ENCODE measurements around the gene SLIT3. TPM values are rescaled to one million over a fixed set of nuclear protein-coding genes. Genes with fewer than 3 reads are reported as not detected.

SLIT3 gene
- total and polyA plus RNA-seq, 2 donors from 2014 or later, result 14.5 to 54.1 TPM

- no peak overlapping the region for H3K27ac ChIP-seq (ENCODE audit: low read depth in 2 of 2, low read length in 2 of 2)
- no peak for DNase-seq
- no peaks in the 10 kb centered on the region for H3K36me3 ChIP-seq (ENCODE audit: control insufficient read depth in 2 of 3, insufficient read depth in 3 of 3, low read length in 3 of 3)
- FAIRE-seq, result no peak
- H3K9ac ChIP-seq (ENCODE audit: low read length in 3 of 3), result no peak overlapping the region
- no peak overlapping the region for H3K4me3 ChIP-seq (ENCODE audit: low read length in 3 of 3)
- intact Hi-C loops (cut with DNase I), result no loop called here
- H3K27me3 ChIP-seq (ENCODE audit: control insufficient read depth, insufficient read depth, low read length), result no peaks in the 10 kb centered on the region
- H3K4me1 ChIP-seq (ENCODE audit: control insufficient read depth in 2 of 3, insufficient read depth in 2 of 3, low read depth in 1 of 3, low read length in 3 of 3), result peaks cover 0 to 4% (median 2%) of the 10 kb centered on the region in 3 donors
- no peaks in the 10 kb centered on the region for H3K9me3 ChIP-seq (ENCODE audit: control insufficient read depth in 2 of 3, insufficient read depth in 1 of 3, low read length in 3 of 3)
- TF ChIP-seq CTCF (IDR thresholded peaks at IDR 0.05; ENCODE audit: borderline replicate concordance, extremely low read depth, insufficient read depth), result no peak
Measured at GRCh38 chr5:169098331-169099121, 202.4 kb downstream of the SLIT3 start.

- no peak for TF ChIP-seq CTCF (IDR thresholded peaks at IDR 0.05; ENCODE audit: borderline replicate concordance, extremely low read depth, insufficient read depth)
- FAIRE-seq (no peak), DNase-seq (peak in 4 of 5 donors; percentile 69 to 82 (median 74))
- Histone ChIP-seq H3K27me3 (ENCODE audit: control insufficient read depth, insufficient read depth, low read length) (no peaks in the 10 kb centered on the region), H3K9ac (ENCODE audit: low read length in 3 of 3) (no peak overlapping the region), H3K4me3 (ENCODE audit: low read length in 3 of 3) (no peak overlapping the region), H3K27ac (ENCODE audit: low read depth in 2 of 2, low read length in 2 of 2) (no peak overlapping the region), H3K36me3 (ENCODE audit: control insufficient read depth in 2 of 3, insufficient read depth in 3 of 3, low read length in 3 of 3) (no peaks in the 10 kb centered on the region), H3K4me1 (ENCODE audit: control insufficient read depth in 2 of 3, insufficient read depth in 2 of 3, low read depth in 1 of 3, low read length in 3 of 3) (peaks cover 0 to 4% (median 2%) of the 10 kb centered on the region in 3 donors), H3K9me3 (ENCODE audit: control insufficient read depth in 2 of 3, insufficient read depth in 1 of 3, low read length in 3 of 3) (no peaks in the 10 kb centered on the region)
- intact Hi-C loops (cut with DNase I), result no loop called here
Measured at GRCh38 chr5:169097374-169098326, 203.3 kb downstream of the SLIT3 start.

GRCh38 chr5:169095976-169096375, 205.0 kb downstream of the SLIT3 start:
- peaks cover 0 to 4% (median 2%) of the 10 kb centered on the region in 3 donors for H3K4me1 ChIP-seq (ENCODE audit: control insufficient read depth in 2 of 3, insufficient read depth in 2 of 3, low read depth in 1 of 3, low read length in 3 of 3)
- TF ChIP-seq CTCF (IDR thresholded peaks at IDR 0.05; ENCODE audit: borderline replicate concordance, extremely low read depth, insufficient read depth), result no peak
- no peak overlapping the region for H3K4me3 ChIP-seq (ENCODE audit: low read length in 3 of 3)
- no peak overlapping the region for H3K27ac ChIP-seq (ENCODE audit: low read depth in 2 of 2, low read length in 2 of 2)
- FAIRE-seq, result no peak
- no peak for DNase-seq
- no peaks in the 10 kb centered on the region for H3K27me3 ChIP-seq (ENCODE audit: control insufficient read depth, insufficient read depth, low read length)
- H3K9me3 ChIP-seq (ENCODE audit: control insufficient read depth in 2 of 3, insufficient read depth in 1 of 3, low read length in 3 of 3), result no peaks in the 10 kb centered on the region
- H3K9ac ChIP-seq (ENCODE audit: low read length in 3 of 3), result no peak overlapping the region
- intact Hi-C loops (cut with DNase I), result no loop called here
- H3K36me3 ChIP-seq (ENCODE audit: control insufficient read depth in 2 of 3, insufficient read depth in 3 of 3, low read length in 3 of 3), result no peaks in the 10 kb centered on the region
